Left lung (tissue), 14 donors: ENCODE measurements around the gene NPIPA5. TPM values are rescaled to one million over a fixed set of nuclear protein-coding genes. Genes with fewer than 3 reads are reported as not detected.
"Not testable (repeated sequence)": the region's sequence is repeated elsewhere in the genome, so short reads cannot be mapped to it uniquely, and the experiment has no call there.

Source experiments
- ATAC-seq: fragments of 200-7000 bp; cut with Tn5 transposase; one replicate; pipeline ENCODE4 v1.9.1; 2020; ENCODE audit warnings: moderate library complexity
- DNase-seq, 4 donors: peaks; one replicate each; pipeline ENCODE4 v3.0.0-alpha.2; 2013 to 2020
- H3K27ac ChIP-seq, 2 donors: fragments of 200-600 bp; sonication (generic) in 1 of 2; one replicate each; pipeline versions ENCODE4 v1.5.0 to v1.8.0; 2020 to 2021
- H3K27me3 ChIP-seq, 2 donors: fragments of 200-600 bp; sonication (generic) in 1 of 2; one replicate each; pipeline versions ENCODE4 v1.5.0 to v1.8.0; 2020 to 2021
- H3K36me3 ChIP-seq, 2 donors: fragments of 200-600 bp; sonication (generic) in 1 of 2; one replicate each; pipeline versions ENCODE4 v1.5.0 to v1.8.0; 2020 to 2021
- H3K4me1 ChIP-seq, 2 donors: fragments of 200-600 bp; one replicate each; pipeline ENCODE4 v1.8.0; 2021
- H3K4me3 ChIP-seq, 2 donors: fragments of 200-600 bp; sonication (generic) in 1 of 2; one replicate each; pipeline versions ENCODE4 v1.5.0 to v1.8.0; 2020 to 2021; ENCODE audit warnings: mild to moderate bottlenecking in 1 of 2
- H3K9me3 ChIP-seq, 2 donors: fragments of 200-600 bp; sonication (generic) in 1 of 2; one replicate each; pipeline versions ENCODE4 v1.5.0 to v1.8.0; 2020 to 2021
- intact Hi-C, 2 donors: fragments of 100-400 bp; cut with DNase I; formaldehyde crosslinking; loops; one replicate each; pipeline versions ENCODE4 v1.11.2 to v1.14.2; 2022
- long read RNA-seq, 12 donors: library from polyadenylated mRNA in 2 of 12; unstranded in 2 of 12; transcript quantifications; one replicate each; pipeline ENCODE4 v2.0.0 and lab custom pipeline, GENCODE V29; 2019 to 2026
- polyA plus RNA-seq, 6 donors: library from polyadenylated mRNA; unstranded; fragments of 120-200 nt; gene quantifications; one replicate each; pipeline ENCODE4 v1.2.1, GENCODE V29; 2013; ENCODE audit not compliant: insufficient read length in 6 of 6
- total RNA-seq, 2 donors: library from RNA; stranded (reverse); fragmentation: NEBNext Ultra II Directional; extraction: Animal tissue kit (Norgen Biotek cat#: 25700); gene quantifications; one replicate each; pipeline ENCODE4 v1.2.1, GENCODE V29; 2021
- TF ChIP-seq, protein P1 (sequence below), 2 donors: fragments of 200-600 bp; sonication (generic) in 1 of 2; IDR thresholded peaks; one replicate each; pipeline versions ENCODE4 v1.5.0 to v1.8.0; 2021; ENCODE audit warnings: antibody characterized with exemption in 2 of 2
- donor health status: DM: no; HTN: yes; CAD: no.
- donor health status: DM: no; HTN: no; CAD: no.

NPIPA5 gene
- total RNA-seq (10 to 100 TPM; 13.6 to 17.7 TPM), polyA plus RNA-seq (10 to 100 TPM in 5 of 6 donors, 1 to 10 TPM in 1; 2.5 to 60.3 (median 40.1) TPM)
- long read RNA-seq, donor 1 = 0 reads
- long read RNA-seq, donor 2 = 0 reads
- long read RNA-seq, donor 3 = 0 reads
- long read RNA-seq, donor 4 = 0 reads
- long read RNA-seq, donor 5 = 0 reads
- long read RNA-seq, donor 6 = 0 reads
- long read RNA-seq, donor 7 = 0 reads
- long read RNA-seq, donor 8 = 0 reads
- long read RNA-seq, donor 9 = 0 reads
- long read RNA-seq, donor 10 = 0 reads
- long read RNA-seq, donor 11 = 0 reads
- long read RNA-seq, donor 12 = 0 reads

DNA sequence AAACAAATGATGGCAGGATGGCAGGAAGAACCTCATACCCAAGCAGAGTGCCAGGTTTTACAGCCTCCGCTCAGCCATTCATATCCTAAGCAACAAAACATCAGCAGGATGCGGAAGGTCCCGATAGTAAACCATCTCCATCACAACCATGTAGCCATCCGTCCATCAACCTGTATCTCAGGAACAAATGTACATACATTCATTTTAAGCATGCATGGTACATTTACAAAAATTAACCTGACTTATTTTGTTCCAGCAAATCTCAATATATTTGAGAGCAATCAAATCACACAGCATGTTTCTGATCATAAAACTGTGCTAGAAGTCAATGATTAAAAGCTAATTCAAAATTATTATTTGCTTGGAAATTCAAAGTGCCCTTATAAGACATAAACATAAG is at the start of gene NPIPA5:
NPIPA5 (minus strand) TSS at position 101 of the 400 bp plus-strand sequence; CDS start at position 101, 0 bp downstream.
- H3K4me1 ChIP-seq, DNase-seq, H3K27me3 ChIP-seq, H3K9me3 ChIP-seq, intact Hi-C loops, H3K4me3 ChIP-seq, ATAC-seq, H3K36me3 ChIP-seq, H3K27ac ChIP-seq: not testable (repeated sequence)

DNA sequence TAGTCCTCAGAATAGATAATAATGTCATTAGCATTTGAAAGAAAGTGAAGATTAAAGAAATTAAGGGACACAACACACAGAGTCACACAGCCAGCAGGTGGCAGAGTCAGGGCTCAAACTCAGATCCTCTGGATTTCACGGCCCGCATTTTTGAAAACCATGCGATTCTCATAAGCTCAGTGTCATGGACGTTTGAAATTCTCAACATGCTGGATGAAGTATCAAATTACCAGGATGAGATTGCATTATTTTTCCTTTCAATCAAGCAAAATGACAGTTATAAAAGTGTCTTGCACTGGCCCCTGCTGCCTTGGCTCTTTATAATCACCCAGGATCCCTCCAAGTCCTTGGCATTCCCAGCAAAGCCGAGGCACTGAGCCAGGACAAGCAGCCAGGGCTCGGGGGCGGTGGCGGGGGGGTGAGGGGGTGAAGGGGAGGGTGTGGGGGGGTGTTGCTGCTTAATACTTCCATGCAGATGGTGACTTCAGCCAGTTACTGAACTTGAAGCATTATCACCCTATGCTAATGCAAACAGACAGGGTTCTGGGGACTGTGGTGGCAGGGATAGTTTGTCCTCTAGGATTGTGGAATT is 49.6 kb upstream of the NPIPA5 start:
- no peaks in the 10 kb centered on the region for H3K9me3 ChIP-seq
- intact Hi-C loops = no loop called here
- peak; percentile 92 for ATAC-seq

DNA sequence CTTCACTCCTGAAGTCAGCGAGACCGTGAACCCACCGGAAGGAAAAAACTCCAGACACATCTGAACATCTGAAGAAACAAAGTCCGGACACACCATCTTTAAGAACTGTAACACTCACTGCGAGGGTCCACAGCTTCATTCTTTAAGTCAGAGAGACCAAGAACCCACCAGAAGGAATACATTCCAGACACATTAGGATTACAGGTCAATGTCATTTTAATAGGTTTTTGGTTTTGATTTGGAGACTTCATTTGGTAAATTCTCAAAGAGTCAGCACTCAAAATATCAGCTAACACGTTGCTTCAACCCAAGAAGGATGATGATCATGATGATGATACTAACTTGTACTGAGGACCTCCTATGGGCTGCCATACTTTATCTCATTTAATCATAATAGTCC is 48.7 kb upstream of the NPIPA5 start:
- Histone ChIP-seq H3K9me3 (no peaks in the 10 kb centered on the region), H3K4me3 (no peak overlapping the region), H3K4me1 (peaks cover 0 to 4% of the 10 kb centered on the region in 2 donors), H3K27ac (no peak overlapping the region), H3K27me3 (no peaks in the 10 kb centered on the region), H3K36me3 (no peaks in the 10 kb centered on the region)
- TF ChIP-seq, protein P1, sequence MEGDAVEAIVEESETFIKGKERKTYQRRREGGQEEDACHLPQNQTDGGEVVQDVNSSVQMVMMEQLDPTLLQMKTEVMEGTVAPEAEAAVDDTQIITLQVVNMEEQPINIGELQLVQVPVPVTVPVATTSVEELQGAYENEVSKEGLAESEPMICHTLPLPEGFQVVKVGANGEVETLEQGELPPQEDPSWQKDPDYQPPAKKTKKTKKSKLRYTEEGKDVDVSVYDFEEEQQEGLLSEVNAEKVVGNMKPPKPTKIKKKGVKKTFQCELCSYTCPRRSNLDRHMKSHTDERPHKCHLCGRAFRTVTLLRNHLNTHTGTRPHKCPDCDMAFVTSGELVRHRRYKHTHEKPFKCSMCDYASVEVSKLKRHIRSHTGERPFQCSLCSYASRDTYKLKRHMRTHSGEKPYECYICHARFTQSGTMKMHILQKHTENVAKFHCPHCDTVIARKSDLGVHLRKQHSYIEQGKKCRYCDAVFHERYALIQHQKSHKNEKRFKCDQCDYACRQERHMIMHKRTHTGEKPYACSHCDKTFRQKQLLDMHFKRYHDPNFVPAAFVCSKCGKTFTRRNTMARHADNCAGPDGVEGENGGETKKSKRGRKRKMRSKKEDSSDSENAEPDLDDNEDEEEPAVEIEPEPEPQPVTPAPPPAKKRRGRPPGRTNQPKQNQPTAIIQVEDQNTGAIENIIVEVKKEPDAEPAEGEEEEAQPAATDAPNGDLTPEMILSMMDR (IDR thresholded peaks at IDR 0.05) = no peak
- no peak for ATAC-seq
- DNase-seq = peak in 1 of 4 donors; percentile 11
- intact Hi-C loops = no loop called here

More for the DNA sequence above, 49.6 kb upstream of the NPIPA5 start:
- TF ChIP-seq, protein P1 (IDR thresholded peaks at IDR 0.05) = peak; percentile 30 to 43
- no peaks in the 10 kb centered on the region for H3K27me3 ChIP-seq
- no peaks in the 10 kb centered on the region for H3K36me3 ChIP-seq
- H3K4me3 ChIP-seq = no peak overlapping the region
- H3K4me1 ChIP-seq = peaks cover 0 to 4% of the 10 kb centered on the region in 2 donors
- peak in 3 of 4 donors; percentile 45 to 74 (median 51) for DNase-seq
- no peak overlapping the region for H3K27ac ChIP-seq

DNA sequence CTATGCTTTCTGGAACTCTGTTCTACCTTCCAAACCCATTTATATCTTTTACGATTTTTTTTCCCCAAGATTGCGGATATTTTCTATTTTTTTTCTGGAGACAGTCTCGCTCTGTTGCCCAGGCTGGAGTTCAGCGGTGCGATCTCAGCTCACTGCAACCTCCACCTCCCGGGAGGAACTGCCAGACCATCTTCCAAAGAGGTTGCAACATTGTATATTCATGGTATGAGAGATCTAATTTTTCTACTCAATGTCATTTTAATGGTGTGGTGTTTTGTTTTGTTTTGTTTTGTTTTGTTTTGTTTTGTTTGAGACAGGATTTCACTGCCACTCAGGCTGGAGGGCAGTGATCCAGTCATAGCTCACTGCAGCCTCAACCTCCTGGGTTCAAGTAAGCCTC is 47.8 kb upstream of the NPIPA5 start:
- ATAC-seq = no peak
- Histone ChIP-seq H3K9me3 (no peaks in the 10 kb centered on the region), H3K27me3 (no peaks in the 10 kb centered on the region), H3K4me1 (peaks cover 0 to 4% of the 10 kb centered on the region in 2 donors), H3K4me3 (no peak overlapping the region), H3K27ac (no peak overlapping the region), H3K36me3 (no peaks in the 10 kb centered on the region)
- TF ChIP-seq, protein P1 (IDR thresholded peaks at IDR 0.05) = no peak
- intact Hi-C loops = no loop called here
- DNase-seq = no peak

DNA sequence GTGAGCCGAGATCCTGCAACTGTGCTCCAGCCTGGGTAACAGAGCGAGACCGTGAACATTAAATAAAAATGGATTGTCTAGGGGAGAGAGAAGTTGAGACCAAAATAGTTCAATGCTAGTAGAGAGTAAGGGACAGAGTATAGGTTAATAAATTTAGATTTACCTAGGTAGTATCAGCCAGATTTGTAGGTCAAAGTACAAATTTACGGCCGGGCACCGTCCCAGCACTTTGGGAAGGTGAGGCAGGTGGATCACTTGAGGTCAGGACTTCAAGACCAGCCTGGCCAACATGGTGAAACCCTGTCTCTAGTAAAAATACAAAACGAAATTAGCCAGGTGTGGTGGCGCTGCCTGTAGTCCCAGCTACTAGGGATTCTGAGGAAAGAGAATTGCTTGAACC is 44.1 kb upstream of the NPIPA5 start:
- H3K4me3 ChIP-seq = no peak overlapping the region
- no peaks in the 10 kb centered on the region for H3K9me3 ChIP-seq
- H3K27ac ChIP-seq = no peak overlapping the region
- ATAC-seq (no peak), DNase-seq (no peak)
- intact Hi-C loops = no loop called here
- no peaks in the 10 kb centered on the region for H3K27me3 ChIP-seq
- TF ChIP-seq, protein P1 (IDR thresholded peaks at IDR 0.05) = no peak
- H3K36me3 ChIP-seq = no peaks in the 10 kb centered on the region
- H3K4me1 ChIP-seq = no peaks in the 10 kb centered on the region

DNA sequence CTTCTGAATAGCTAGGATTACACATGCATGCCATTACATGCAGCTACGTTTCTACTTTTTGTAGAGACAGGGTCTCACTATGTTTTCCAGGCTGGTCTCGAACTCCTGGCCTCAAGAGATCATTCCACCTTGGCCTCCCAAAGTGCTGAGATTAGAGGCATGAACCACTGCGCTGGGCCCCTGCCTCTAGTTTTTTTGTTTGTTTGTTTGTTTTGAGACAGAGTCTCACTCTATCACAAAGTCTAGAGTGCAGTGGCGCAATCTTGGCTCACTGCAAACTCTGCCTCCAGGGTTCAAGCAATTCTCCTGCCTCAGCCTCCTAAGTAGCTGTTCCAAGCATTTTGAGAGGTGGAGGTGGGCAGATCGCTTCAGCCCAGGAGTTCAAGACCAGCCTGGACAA is 43.6 kb upstream of the NPIPA5 start:
- ATAC-seq, DNase-seq, H3K4me3 ChIP-seq, H3K36me3 ChIP-seq, H3K9me3 ChIP-seq, H3K27ac ChIP-seq, H3K27me3 ChIP-seq, intact Hi-C loops, H3K4me1 ChIP-seq: not testable (repeated sequence)
